K562 (cell line): ENCODE results near the gene WWOX. TPM values are rescaled to one million over a fixed set of nuclear protein-coding genes. Genes with fewer than 3 reads are reported as not detected.

Source experiments
- ATAC-seq: fragments of 200-7000 bp; cut with Tn5 transposase; 3 replicates; pipeline ENCODE4 v1.9.1; 2020; ENCODE audit warnings: moderate library complexity
- BruUV-seq: library from RNA; stranded (reverse); fragments of 400-500 nt; replicated peaks from 2 replicates; lab custom pipeline; 2021; lab: Mats Ljungman, UMichigan
- CTCF ChIA-PET: fragments of 300-600 bp; formaldehyde crosslinking; extraction: SDS; loops from one replicate; lab custom pipeline; 2021; ENCODE audit warnings: low intra/inter-chr PET ratio; lab: Yijun Ruan, JAX
- POLR2A ChIA-PET: fragments of 300-600, 350-650 bp; sonication (Branson Sonifier 250); formaldehyde crosslinking; extraction: SDS; loops from one replicate; lab custom pipeline; 2021; ENCODE audit warnings: antibody characterized with exemption, inconsistent platforms; lab: Yijun Ruan, JAX
- DNase-seq, 4 experiments: peaks; one replicate each; pipeline versions ENCODE4 v3.0.0 to v3.0.0-alpha.2; 2011 to 2018; ENCODE audit warnings: low spot score in 3 of 4, mixed read lengths in 3 of 4; ENCODE audit errors: extremely low read depth in 1 of 4
- FAIRE-seq: peaks from 2 replicates; lab custom pipeline; 2011; peaks lifted over from hg19 to GRCh38; lab: Jason Lieb, UNC
- H2AFZ ChIP-seq: 2 replicates; pipeline ENCODE4 v1.6.0; 2011; ENCODE audit warnings: low read depth, low read length, control low read depth, inconsistent platforms
- H3K27ac ChIP-seq: fragments of 200-600 bp; 3 replicates; pipeline ENCODE4 v1.8.0; 2011; ENCODE audit warnings: low read depth, mild to moderate bottlenecking, control low read depth, inconsistent platforms, low read length, moderate library complexity, mixed read lengths; ENCODE audit errors: extremely low read depth
- H3K27me3 ChIP-seq, 2 experiments: fragments of 300-600 bp in 1 of 2; 2 replicates in 1 of 2; 3 replicates in 1 of 2; pipeline versions ENCODE4 v1.6.0 to v1.8.0; 2011; ENCODE audit warnings: inconsistent platforms in 2 of 2, low read length in 2 of 2, mild to moderate bottlenecking in 1 of 2, mixed read lengths in 1 of 2, moderate library complexity in 1 of 2; ENCODE audit not compliant: control insufficient read depth in 2 of 2, insufficient read depth in 2 of 2
- H3K36me3 ChIP-seq: fragments of 300-600 bp; 3 replicates; pipeline ENCODE4 v1.8.0; 2011; ENCODE audit warnings: mild to moderate bottlenecking, low read length, inconsistent platforms; ENCODE audit not compliant: control insufficient read depth, insufficient read depth
- H3K4me1 ChIP-seq, 2 experiments: fragments of 200-600 bp in 1 of 2; replicated peaks in 1 of 2; 2 replicates in 1 of 2; 3 replicates in 1 of 2; pipeline versions ENCODE4 v1.5.1 to v1.8.0; 2011; ENCODE audit warnings: inconsistent platforms in 2 of 2, low read length in 2 of 2, mild to moderate bottlenecking in 1 of 2, mixed read lengths in 1 of 2, moderate library complexity in 1 of 2; ENCODE audit not compliant: control insufficient read depth in 2 of 2, insufficient read depth in 2 of 2
- H3K4me2 ChIP-seq: 2 replicates; pipeline ENCODE4 v1.6.1; 2011; ENCODE audit warnings: low read length, control low read depth, inconsistent platforms, mixed read lengths; ENCODE audit not compliant: insufficient read depth
- H3K4me3 ChIP-seq: fragments of 200-600 bp; sonication (generic), shearing (Covaris generic); 2 replicates; pipeline ENCODE4 v1.5.1; 2016; ENCODE audit warnings: control low read depth, inconsistent platforms
- H3K79me2 ChIP-seq: fragments of 200-600 bp; 3 replicates; pipeline ENCODE4 v1.8.0; 2011; ENCODE audit warnings: low read length, inconsistent platforms; ENCODE audit not compliant: control insufficient read depth, insufficient read depth
- H3K9ac ChIP-seq, 2 experiments: 2 replicates each; pipeline versions ENCODE4 v1.6.0 to v1.6.1; 2011; ENCODE audit warnings: low read depth in 2 of 2, low read length in 2 of 2, control low read depth in 1 of 2, inconsistent platforms in 1 of 2, mild to moderate bottlenecking in 1 of 2, mixed read lengths in 1 of 2; ENCODE audit not compliant: insufficient read depth in 1 of 2
- H3K9me1 ChIP-seq: one replicate; pipeline ENCODE4 v1.6.0; 2011; ENCODE audit warnings: inconsistent platforms, mild to moderate bottlenecking, low read length, moderate library complexity; ENCODE audit not compliant: control insufficient read depth, insufficient read depth
- H3K9me3 ChIP-seq: replicated peaks from 2 replicates; pipeline ENCODE4 v1.5.1; 2011; ENCODE audit warnings: low read depth, low read length, inconsistent platforms; ENCODE audit not compliant: control insufficient read depth, insufficient read depth
- H4K20me1 ChIP-seq: replicated peaks from 2 replicates; pipeline ENCODE4 v1.6.1; 2011; ENCODE audit warnings: low read length, inconsistent platforms, mixed read lengths; ENCODE audit not compliant: control insufficient read depth, insufficient read depth
- BDP1 ChIP-seq: IDR thresholded peaks from 3 replicates; pipeline ENCODE4 v1.6.1; 2011; ENCODE audit not compliant: insufficient read length, insufficient read depth
- DDX20 ChIP-seq: fragments of 450-650 bp; IDR thresholded peaks from 2 replicates; pipeline ENCODE4 v1.6.1; 2016; ENCODE audit warnings: missing genetic modification characterization, low read depth, mild to moderate bottlenecking, missing compliant biosample characterization, moderate library complexity
- GABPB1 ChIP-seq: sonication (generic); formaldehyde crosslinking; IDR thresholded peaks from 2 replicates; pipeline ENCODE4 v1.8.0; 2022; ENCODE audit warnings: mild to moderate bottlenecking, missing genetic modification reagents
- GMEB1 ChIP-seq: fragments of 250-450 bp; sonication (Bioruptor Pico); IDR thresholded peaks from 2 replicates; pipeline ENCODE4 v1.4.0; 2020; ENCODE audit warnings: mild to moderate bottlenecking
- LEF1 ChIP-seq: fragments of 450-650 bp; IDR thresholded peaks from 2 replicates; pipeline ENCODE4 v1.6.1; 2016; ENCODE audit warnings: mild to moderate bottlenecking
- NFATC3 ChIP-seq: fragments of 450-650 bp; IDR thresholded peaks from 2 replicates; pipeline ENCODE4 v1.6.1; 2017; ENCODE audit warnings: mild to moderate bottlenecking
- RBM14 ChIP-seq: fragments of 200-400 bp; formaldehyde crosslinking; IDR thresholded peaks from 2 replicates; pipeline ENCODE4 v1.6.1; 2018; ENCODE audit warnings: low read depth, mild to moderate bottlenecking, low read length, moderate library complexity, borderline replicate concordance; ENCODE audit not compliant: insufficient read depth
- SMC3 ChIP-seq: conservative IDR thresholded peaks from 2 replicates; pipeline ENCODE4 v1.6.1; 2011; ENCODE audit warnings: low read depth, low read length, improper control_type of control experiment; ENCODE audit not compliant: insufficient read depth
- TRIM24 ChIP-seq, 2 experiments: fragments of 450-650 bp; IDR thresholded peaks; 2 replicates each; pipeline ENCODE4 v1.6.1; 2016
- ZNF121 ChIP-seq: sonication (generic); formaldehyde crosslinking; conservative IDR thresholded peaks from 2 replicates; pipeline ENCODE4 v1.8.0; 2022; ENCODE audit warnings: missing genetic modification reagents
- ZNF324 ChIP-seq: fragments of 250-450 bp; sonication (Bioruptor Pico); IDR thresholded peaks from 2 replicates; pipeline ENCODE4 v1.4.0; 2020; ENCODE audit warnings: mild to moderate bottlenecking
- ZNF57 ChIP-seq: fragments of 450-650 bp; formaldehyde crosslinking; IDR thresholded peaks from 2 replicates; pipeline ENCODE4 v1.4.0; 2020; ENCODE audit warnings: mild to moderate bottlenecking, moderate library complexity
- WGBS: fragments of 100-300 bp; shearing (Covaris generic); methylation state at CpG from one replicate; pipeline ENCODE4 v1.1.6; 2016; ENCODE audit warnings: low coverage, mixed read lengths; ENCODE audit not compliant: insufficient coverage; ENCODE audit errors: missing lambda C conversion rate; 5-methylcytosine and 5-hydroxymethylcytosine counted together
- in situ Hi-C: fragments of 300-500 bp; cut with MboI; formaldehyde crosslinking; loops from 4 replicates; pipeline ENCODE4 v1.15.0; 2018; ENCODE audit warnings: inconsistent platforms, mixed read lengths
- intact Hi-C: fragments of 100-400 bp; cut with micrococcal nuclease; formaldehyde crosslinking; loops from 2 replicates; pipeline ENCODE4 v1.14.2; 2022
- polyA plus RNA-seq, 8 experiments: library from polyadenylated mRNA; depleted of rRNA in 4 of 8; stranded (reverse) in 5 of 8; unstranded in 3 of 8; fragments of >200 nt; fragmentation: Nextera tagmentation in 2 of 8; fragmentation: Illumina TruSeq in 1 of 8; extraction: Ambion mirVana in 2 of 8; extraction: Trizol in 1 of 8; gene quantifications; 2 replicates each; pipeline versions ENCODE4 v1.2.1 to v1.2.3, GENCODE V29; 2011 to 2014; ENCODE audit warnings: inconsistent platforms in 1 of 8, missing spikeins in 1 of 8
- total RNA-seq, 7 experiments: library from RNA; depleted of rRNA in 6 of 7; stranded (reverse); fragments of >200 nt in 6 of 7; fragmentation: Illumina TruSeq in 2 of 7; extraction: Trizol in 2 of 7; gene quantifications; 2 replicates each; pipeline versions ENCODE4 v1.2.1 to v1.2.3, GENCODE V29; 2011 to 2021; ENCODE audit warnings: low replicate concordance in 1 of 7
- TF ChIP-seq, protein P1 (sequence below): IDR thresholded peaks from 2 replicates; pipeline ENCODE4 v1.6.1; 2016; ENCODE audit warnings: missing genetic modification characterization, missing compliant biosample characterization
- TF ChIP-seq, protein P2 (sequence below): fragments of 450-650 bp; formaldehyde crosslinking; IDR thresholded peaks from 2 replicates; pipeline ENCODE4 v1.4.0; 2020; ENCODE audit warnings: mild to moderate bottlenecking, mixed read lengths

WWOX gene
- total and polyA plus RNA-seq, 9 of the 15 experiments (the other 6 are each of a cell fraction or from before 2014, with no cell fraction given), result 1.6 to 22.7 (median 8.1) TPM

GRCh38 chr16:78659668-78660217, 560.3 kb downstream of the WWOX start:
- 2% methylated on average over 3 of the region's 3 CpGs for WGBS
- Histone ChIP-seq H3K4me1 (no peaks in the 10 kb centered on the region), H3K4me2 (no peak overlapping the region), H3K9me3 (no peaks in the 10 kb centered on the region), H3K36me3 (no peaks in the 10 kb centered on the region), H3K79me2 (no peaks in the 10 kb centered on the region), H4K20me1 (no peaks in the 10 kb centered on the region), H3K27ac (no peak overlapping the region), H3K9me1 (no peaks in the 10 kb centered on the region), H3K27me3 (peaks cover 3 to 34% of the 10 kb centered on the region in 2 experiments; a peak in 4 of 5 replicates), H2AFZ (no peak overlapping the region), H3K9ac (no peak overlapping the region), H3K4me3 (no peak overlapping the region)
- in situ Hi-C loops, result no loop called here
- DNase-seq (no peak), ATAC-seq (no peak), FAIRE-seq (peak; percentile 29)
- TF ChIP-seq GABPB1 (no peak), ZNF324 (CRISPR knock-in tag) (no peak), ZNF121 (CRISPR knock-in tag) (no peak), TRIM24 (IDR thresholded peaks at IDR 0.05) (no peak), GMEB1 (CRISPR knock-in tag) (no peak), DDX20 (tag) (no peak), ZNF57 (CRISPR knock-in tag) (no peak), SMC3 (no peak), BDP1 (no peak), NFATC3 (no peak), LEF1 (no peak), RBM14 (no peak)
- TF ChIP-seq, protein P1, sequence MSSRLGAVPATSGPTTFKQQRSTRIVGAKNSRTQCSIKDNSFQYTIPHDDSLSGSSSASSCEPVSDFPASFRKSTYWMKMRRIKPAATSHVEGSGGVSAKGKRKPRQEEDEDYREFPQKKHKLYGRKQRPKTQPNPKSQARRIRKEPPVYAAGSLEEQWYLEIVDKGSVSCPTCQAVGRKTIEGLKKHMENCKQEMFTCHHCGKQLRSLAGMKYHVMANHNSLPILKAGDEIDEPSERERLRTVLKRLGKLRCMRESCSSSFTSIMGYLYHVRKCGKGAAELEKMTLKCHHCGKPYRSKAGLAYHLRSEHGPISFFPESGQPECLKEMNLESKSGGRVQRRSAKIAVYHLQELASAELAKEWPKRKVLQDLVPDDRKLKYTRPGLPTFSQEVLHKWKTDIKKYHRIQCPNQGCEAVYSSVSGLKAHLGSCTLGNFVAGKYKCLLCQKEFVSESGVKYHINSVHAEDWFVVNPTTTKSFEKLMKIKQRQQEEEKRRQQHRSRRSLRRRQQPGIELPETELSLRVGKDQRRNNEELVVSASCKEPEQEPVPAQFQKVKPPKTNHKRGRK, result no peak
- TF ChIP-seq, protein P2, sequence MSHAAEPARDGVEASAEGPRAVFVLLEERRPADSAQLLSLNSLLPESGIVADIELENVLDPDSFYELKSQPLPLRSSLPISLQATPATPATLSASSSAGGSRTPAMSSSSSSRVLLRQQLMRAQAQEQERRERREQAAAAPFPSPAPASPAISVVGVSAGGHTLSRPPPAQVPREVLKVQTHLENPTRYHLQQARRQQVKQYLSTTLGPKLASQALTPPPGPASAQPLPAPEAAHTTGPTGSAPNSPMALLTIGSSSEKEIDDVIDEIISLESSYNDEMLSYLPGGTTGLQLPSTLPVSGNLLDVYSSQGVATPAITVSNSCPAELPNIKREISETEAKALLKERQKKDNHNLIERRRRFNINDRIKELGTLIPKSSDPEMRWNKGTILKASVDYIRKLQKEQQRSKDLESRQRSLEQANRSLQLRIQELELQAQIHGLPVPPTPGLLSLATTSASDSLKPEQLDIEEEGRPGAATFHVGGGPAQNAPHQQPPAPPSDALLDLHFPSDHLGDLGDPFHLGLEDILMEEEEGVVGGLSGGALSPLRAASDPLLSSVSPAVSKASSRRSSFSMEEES (CRISPR knock-in tag), result no peak
- intact Hi-C loops, result no loop called here
- CTCF ChIA-PET, result no interaction called here
- no TSS peak for BruUV-seq
- POLR2A ChIA-PET, result interaction anchor here (1.0 kb wide), 1 partner anchor 21 kb away, joined by 3 read pairs; no protein-coding TSS in a partner anchor
